ENCODE measurements around the gene ACAD11. TPM values are rescaled to one million over a fixed set of nuclear protein-coding genes. Genes with fewer than 3 reads are reported as not detected.
"Not testable (repeated sequence)": the region's sequence is repeated elsewhere in the genome, so short reads cannot be mapped to it uniquely, and the experiment has no call there.

ACAD11 gene
- total and polyA plus RNA-seq, 2 experiments from 2014 or later, result 15.6 to 17.3 TPM

DNA sequence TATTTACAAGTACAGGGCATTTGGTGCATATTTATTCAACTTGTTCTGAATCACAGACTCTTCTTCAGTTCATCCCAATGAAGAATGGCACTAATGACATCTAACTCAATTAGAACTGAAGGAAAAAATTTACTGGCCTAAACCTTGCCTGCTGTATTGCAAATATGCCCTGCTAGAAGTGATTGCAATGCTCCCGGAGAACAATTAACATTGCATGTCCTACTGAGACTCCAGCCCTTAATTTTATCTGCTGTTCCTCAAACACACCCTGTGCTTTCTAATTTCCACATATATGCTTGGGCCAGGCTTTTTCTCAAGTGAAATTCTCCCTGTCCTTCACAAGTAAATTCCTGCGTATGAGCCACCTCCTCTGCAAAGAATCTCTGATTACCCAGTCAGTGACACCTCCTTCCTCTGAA, 54.2 kb downstream of the ACAD11 start:
- DNase-seq, result peak; percentile 60
- Histone ChIP-seq H3K27ac (peak overlapping the region; percentile 68), H3K36me3 (ENCODE audit: low read depth) (peaks cover 9% of the 10 kb centered on the region), H3K4me2 (ENCODE audit: unreplicated experiment) (peak overlapping the region; percentile 43), H3F3A (ENCODE audit: insufficient read depth) (peaks cover 34% of the 10 kb centered on the region), H3K79me2 (ENCODE audit: insufficient read depth) (0 out of 2 replicates have a peak, but pooled peaks cover 7% of the 10 kb centered on the region), H3K9me2 (ENCODE audit: insufficient read depth) (no peaks in the 10 kb centered on the region), H3K27me3 (replicated peaks; ENCODE audit: insufficient read depth) (no peaks in the 10 kb centered on the region), H2AFZ (peak overlapping the region; percentile 7; the same call in 1 of the 2 replicates), H3K9me3 (ENCODE audit: low read depth) (no peaks in the 10 kb centered on the region), H3K4me3 (no peak overlapping the region), H4K20me1 (ENCODE audit: insufficient read depth) (no peaks in the 10 kb centered on the region), H3K4me1 (ENCODE audit: insufficient read depth) (peaks cover 37% of the 10 kb centered on the region), H3K9ac (no peak overlapping the region)
- in situ Hi-C loops (cut with MboI), result no loop called here
- TF ChIP-seq EZH2 (IDR thresholded peaks at IDR 0.05; ENCODE audit: insufficient read depth, poor library complexity, severe bottlenecking) (no peak), EZH2phosphoT487 (IDR thresholded peaks at IDR 0.05; ENCODE audit: insufficient read depth, low read depth) (no peak)
- 22 to 40% methylated on average over 2 of the region's 2 CpGs for WGBS, 2 experiments (ENCODE audit: low coverage in 1 of 2, low lambda C conversion rate in 2 of 2, missing lambda C conversion rate in 2 of 2)

GRCh38 chr3:132600614-132601013, 59.0 kb downstream of the ACAD11 start:
- peaks cover 43% of the 10 kb centered on the region for H3F3A ChIP-seq (ENCODE audit: insufficient read depth)
- WGBS, 2 experiments (ENCODE audit: low coverage in 1 of 2, low lambda C conversion rate in 2 of 2, missing lambda C conversion rate in 2 of 2), result 100% methylated on average over 1 of the region's 1 CpG; no CpG with 5 or more reads in 1 of the 2 experiments
- H3K36me3 ChIP-seq (ENCODE audit: low read depth); H4K20me1 ChIP-seq (ENCODE audit: insufficient read depth); H3K9me3 ChIP-seq (ENCODE audit: low read depth); H3K27me3 ChIP-seq (replicated peaks; ENCODE audit: insufficient read depth); H2AFZ ChIP-seq; in situ Hi-C loops (cut with MboI); H3K4me2 ChIP-seq (ENCODE audit: unreplicated experiment); H3K9me2 ChIP-seq (ENCODE audit: insufficient read depth); H3K4me3 ChIP-seq; H3K27ac ChIP-seq; H3K9ac ChIP-seq; DNase-seq: not testable (repeated sequence)
- peaks cover 13% of the 10 kb centered on the region for H3K79me2 ChIP-seq (ENCODE audit: insufficient read depth)
- peaks cover 40% of the 10 kb centered on the region for H3K4me1 ChIP-seq (ENCODE audit: insufficient read depth)

- Histone ChIP-seq H3K4me2 (ENCODE audit: unreplicated experiment) (peak overlapping the region; percentile 95), H3F3A (ENCODE audit: insufficient read depth) (peaks cover 46% of the 10 kb centered on the region), H3K9me2 (ENCODE audit: insufficient read depth) (no peaks in the 10 kb centered on the region), H2AFZ (peak overlapping the region; percentile 44), H3K79me2 (ENCODE audit: insufficient read depth) (peaks cover 13% of the 10 kb centered on the region), H4K20me1 (ENCODE audit: insufficient read depth) (no peaks in the 10 kb centered on the region), H3K4me3 (peak overlapping the region; percentile 80), H3K9ac (peak overlapping the region; percentile 73), H3K27me3 (replicated peaks; ENCODE audit: insufficient read depth) (no peaks in the 10 kb centered on the region), H3K27ac (peak overlapping the region; percentile 37; the same call in 1 of the 2 replicates), H3K36me3 (ENCODE audit: low read depth) (peaks cover 8% of the 10 kb centered on the region), H3K4me1 (ENCODE audit: insufficient read depth) (peaks cover 40% of the 10 kb centered on the region), H3K9me3 (ENCODE audit: low read depth) (no peaks in the 10 kb centered on the region)
- DNase-seq, result peak; percentile 14
- in situ Hi-C loops (cut with MboI), result no loop called here
- TF ChIP-seq EZH2 (IDR thresholded peaks at IDR 0.05; ENCODE audit: insufficient read depth, poor library complexity, severe bottlenecking), result no peak
- TF ChIP-seq EZH2phosphoT487 (IDR thresholded peaks at IDR 0.05; ENCODE audit: insufficient read depth, low read depth), result no peak
- WGBS, 2 experiments (ENCODE audit: low coverage in 1 of 2, low lambda C conversion rate in 2 of 2, missing lambda C conversion rate in 2 of 2), result 9 to 12% methylated on average over 3 of the region's 3 CpGs
Measured at GRCh38 chr3:132598181-132598580, 61.4 kb downstream of the ACAD11 start.

- Histone ChIP-seq H3K9me2 (ENCODE audit: insufficient read depth) (no peaks in the 10 kb centered on the region), H3K4me3 (peak overlapping the region; percentile 80), H3K9ac (peak overlapping the region; percentile 73), H4K20me1 (ENCODE audit: insufficient read depth) (no peaks in the 10 kb centered on the region), H3K27me3 (replicated peaks; ENCODE audit: insufficient read depth) (no peaks in the 10 kb centered on the region), H3K4me1 (ENCODE audit: insufficient read depth) (peaks cover 44% of the 10 kb centered on the region), H3K79me2 (ENCODE audit: insufficient read depth) (peaks cover 13% of the 10 kb centered on the region), H3F3A (ENCODE audit: insufficient read depth) (peaks cover 46% of the 10 kb centered on the region), H2AFZ (peak overlapping the region; percentile 44), H3K27ac (peak overlapping the region; percentile 37), H3K9me3 (ENCODE audit: low read depth) (no peaks in the 10 kb centered on the region), H3K36me3 (ENCODE audit: low read depth) (peaks cover 3% of the 10 kb centered on the region; the same call in 1 of the 2 replicates), H3K4me2 (ENCODE audit: unreplicated experiment) (peak overlapping the region; percentile 95)
- no peak for TF ChIP-seq EZH2 (IDR thresholded peaks at IDR 0.05; ENCODE audit: insufficient read depth, poor library complexity, severe bottlenecking)
- TF ChIP-seq EZH2phosphoT487 (IDR thresholded peaks at IDR 0.05; ENCODE audit: insufficient read depth, low read depth), result no peak
- no peak for DNase-seq
- in situ Hi-C loops (cut with MboI), result no loop called here
- WGBS, 2 experiments (ENCODE audit: low coverage in 1 of 2, low lambda C conversion rate in 2 of 2, missing lambda C conversion rate in 2 of 2), result 14 to 17% methylated on average over 2 of the region's 2 CpGs
Measured at GRCh38 chr3:132597660-132598059, 61.9 kb downstream of the ACAD11 start.
